Esophagus (tissue), 2 donors: ENCODE data around the gene CEP72. TPM values are rescaled to one million over a fixed set of nuclear protein-coding genes. Genes with fewer than 3 reads are reported as not detected.

ENCODE experiments used
- H3K27ac ChIP-seq, 2 donors: one replicate each; pipeline ENCODE4 v1.5.1; 2013; ENCODE audit warnings: low read depth in 2 of 2, mild to moderate bottlenecking in 2 of 2, inconsistent platforms in 1 of 2, low read length in 1 of 2, moderate library complexity in 1 of 2
- H3K27me3 ChIP-seq, 2 donors: one replicate each; pipeline ENCODE4 v1.6.1; 2013; ENCODE audit warnings: low read length in 2 of 2, control low read depth in 1 of 2, mild to moderate bottlenecking in 1 of 2; ENCODE audit not compliant: insufficient read depth in 2 of 2, control insufficient read depth in 1 of 2
- H3K36me3 ChIP-seq, 2 donors: one replicate each; pipeline ENCODE4 v1.6.1; 2013; ENCODE audit warnings: low read length in 1 of 2; ENCODE audit not compliant: control insufficient read depth in 2 of 2, insufficient read depth in 2 of 2
- H3K4me1 ChIP-seq, 2 donors: one replicate each; pipeline ENCODE4 v1.6.1; 2013; ENCODE audit warnings: low read length in 1 of 2; ENCODE audit not compliant: control insufficient read depth in 2 of 2, insufficient read depth in 2 of 2
- H3K4me3 ChIP-seq, 2 donors: one replicate each; pipeline ENCODE4 v1.5.1; 2013; ENCODE audit warnings: low read length in 2 of 2, mild to moderate bottlenecking in 2 of 2, low read depth in 1 of 2, moderate library complexity in 1 of 2
- H3K9me3 ChIP-seq, 2 donors: one replicate each; pipeline ENCODE4 v1.6.1; 2013; ENCODE audit warnings: mild to moderate bottlenecking in 2 of 2, low read depth in 1 of 2, low read length in 1 of 2, moderate library complexity in 1 of 2; ENCODE audit not compliant: control insufficient read depth in 2 of 2, insufficient read depth in 1 of 2
- WGBS, 2 donors: extraction: QIAGEN DNeasy Blood & Tissue Kit; methylation state at CpG; one replicate each; pipeline ENCODE4 v1.1.7; 2013; 5-methylcytosine and 5-hydroxymethylcytosine counted together
- polyA plus RNA-seq, 2 donors: library from polyadenylated mRNA; stranded (reverse); fragments of 200-250 nt; gene quantifications; one replicate each; pipeline ENCODE4 v1.2.3, GENCODE V29; 2013
- donor health status: healthy with polysubstance abuse.
- donor health status: Bipolar disorder and iron deficiency.

CEP72 gene
- polyA plus RNA-seq, 2 donors = 3.1 to 7.0 TPM

DNA sequence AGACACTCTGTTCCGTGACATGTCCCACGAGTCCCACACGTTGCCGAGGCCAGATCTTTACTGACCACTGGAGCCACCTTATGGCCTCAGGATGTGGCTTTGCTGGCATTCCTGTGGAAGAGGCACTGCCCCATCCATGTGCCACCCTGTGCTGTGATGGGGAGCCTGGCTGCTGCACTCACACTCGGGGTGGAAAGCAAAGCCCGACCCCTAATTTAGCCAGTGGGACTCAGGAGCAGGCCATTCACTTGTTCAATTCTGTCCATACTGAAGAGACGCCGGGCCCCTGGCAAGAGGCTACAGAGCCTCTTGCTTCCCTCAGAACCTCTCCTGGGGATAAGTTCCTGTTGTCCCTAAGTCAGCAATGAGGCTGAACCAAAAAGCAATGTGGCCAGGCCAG lies 18.6 kb upstream of the CEP72 start:
- Histone ChIP-seq H3K4me1 (peaks cover 0 to 8% of the 10 kb centered on the region in 2 donors), H3K27ac (no peak overlapping the region), H3K27me3 (no peaks in the 10 kb centered on the region), H3K4me3 (no peak overlapping the region), H3K9me3 (no peaks in the 10 kb centered on the region), H3K36me3 (no peaks in the 10 kb centered on the region)
- WGBS, 2 donors = 84 to 88% methylated on average over 8 of the region's 8 CpGs

DNA sequence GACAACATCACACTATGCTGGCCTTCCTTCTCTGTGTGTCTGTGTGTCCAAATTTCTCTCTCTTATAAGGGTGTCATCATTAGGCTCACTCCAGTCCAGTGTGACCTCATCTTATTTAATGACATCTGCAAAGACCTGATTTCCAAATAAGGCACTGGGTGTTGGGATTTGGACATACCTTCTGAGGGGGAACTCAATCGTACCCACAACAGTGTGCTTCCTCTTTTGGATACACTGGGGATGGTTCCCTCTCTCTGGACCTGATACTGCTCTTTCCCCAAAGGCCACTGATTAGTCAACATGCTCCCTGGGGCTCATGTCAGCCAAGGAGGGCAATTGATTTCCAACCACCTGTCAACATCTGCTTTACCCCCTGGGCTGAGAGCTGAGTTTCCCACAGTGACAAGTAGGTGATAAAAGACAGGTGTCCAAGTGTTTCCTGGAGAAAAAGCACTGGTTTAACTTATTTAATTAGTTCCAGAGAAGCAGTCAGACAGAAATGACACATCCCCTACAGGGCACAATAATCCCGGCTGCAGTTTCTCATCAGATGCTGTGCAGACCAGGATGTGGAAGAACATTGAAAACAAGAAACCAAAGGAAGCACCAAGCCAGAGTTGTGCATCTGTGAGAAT lies 17.8 kb upstream of the CEP72 start:
- H3K36me3 ChIP-seq = no peaks in the 10 kb centered on the region
- no peaks in the 10 kb centered on the region for H3K9me3 ChIP-seq
- no peak overlapping the region for H3K27ac ChIP-seq
- no peaks in the 10 kb centered on the region for H3K27me3 ChIP-seq
- no peak overlapping the region for H3K4me3 ChIP-seq
- WGBS, 2 donors = 41 to 62% methylated on average over 2 of the region's 2 CpGs
- H3K4me1 ChIP-seq = peaks cover 0 to 8% of the 10 kb centered on the region in 2 donors

DNA sequence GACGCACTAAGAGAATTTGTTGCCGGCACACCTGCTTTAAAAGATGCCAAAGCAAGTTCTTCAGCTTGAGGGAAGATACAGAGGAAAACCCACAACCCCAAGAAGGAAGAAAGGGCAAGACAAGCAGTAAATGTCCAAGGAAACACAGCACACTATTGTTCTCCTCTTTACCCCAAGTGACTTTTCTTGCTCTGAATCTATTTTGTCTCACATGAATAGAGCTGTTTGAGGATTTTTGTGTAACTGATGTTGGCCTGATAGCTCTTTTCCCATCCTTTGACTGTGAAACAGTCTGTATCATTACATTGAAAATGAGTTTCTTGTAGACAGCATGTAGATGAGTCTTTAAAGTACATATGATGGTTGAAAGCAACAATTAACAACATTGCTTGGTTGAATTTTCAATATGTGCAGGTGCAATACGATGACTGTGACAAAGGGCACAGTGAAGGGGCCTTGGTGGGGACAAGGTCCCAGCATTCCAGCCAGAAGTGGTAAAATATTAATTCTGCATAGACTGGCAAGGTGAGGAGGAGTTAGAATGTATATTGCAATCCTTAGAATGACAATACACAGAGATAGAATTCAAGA lies 16.8 kb upstream of the CEP72 start:
- peaks cover 0 to 8% of the 10 kb centered on the region in 2 donors for H3K4me1 ChIP-seq
- 87 to 93% methylated on average over 3 of the region's 3 CpGs for WGBS, 2 donors
- no peaks in the 10 kb centered on the region for H3K27me3 ChIP-seq
- no peaks in the 10 kb centered on the region for H3K36me3 ChIP-seq
- H3K9me3 ChIP-seq = no peaks in the 10 kb centered on the region
- H3K27ac ChIP-seq = no peak overlapping the region
- H3K4me3 ChIP-seq = no peak overlapping the region

DNA sequence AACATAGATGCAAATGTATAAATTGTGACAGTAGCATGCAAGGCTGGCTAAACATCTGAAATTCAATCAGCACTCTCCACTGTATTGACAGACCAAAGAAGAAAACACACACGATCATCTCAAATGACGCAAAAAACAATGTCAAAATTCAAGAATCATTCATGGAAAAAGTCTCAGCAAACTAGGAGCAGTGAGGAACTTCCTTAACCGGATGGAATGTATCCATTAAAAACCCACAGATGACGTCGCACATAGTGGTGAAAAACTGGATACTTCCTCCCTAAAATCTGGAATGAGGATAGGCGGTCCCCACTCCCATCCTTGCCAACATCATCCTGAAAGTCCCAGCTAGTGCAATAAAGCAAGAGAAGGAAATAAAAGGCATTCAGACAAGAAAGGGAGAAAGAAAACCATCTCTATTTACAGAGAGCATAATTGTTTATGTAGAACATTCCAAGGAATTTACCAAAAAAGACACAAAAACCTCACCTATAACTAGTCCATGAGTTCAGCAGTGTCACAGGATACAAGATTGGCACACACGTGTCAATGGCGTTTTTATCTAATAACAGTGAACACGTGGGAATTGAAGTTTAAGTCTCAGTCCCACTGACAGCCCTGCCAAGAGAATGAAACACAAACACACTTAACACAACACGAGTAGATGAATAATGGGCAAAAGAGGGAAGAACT lies 14.1 kb upstream of the CEP72 start:
- Histone ChIP-seq H3K36me3 (no peaks in the 10 kb centered on the region), H3K27me3 (no peaks in the 10 kb centered on the region), H3K4me3 (no peak overlapping the region), H3K27ac (no peak overlapping the region), H3K4me1 (no peaks in the 10 kb centered on the region), H3K9me3 (no peaks in the 10 kb centered on the region)
- whole genome bisulfite sequencing, 2 donors = 46 to 55% methylated on average over 10 of the region's 10 CpGs

- Histone ChIP-seq H3K27ac (no peak overlapping the region), H3K27me3 (no peaks in the 10 kb centered on the region), H3K4me1 (no peaks in the 10 kb centered on the region), H3K9me3 (no peaks in the 10 kb centered on the region), H3K4me3 (no peak overlapping the region), H3K36me3 (no peaks in the 10 kb centered on the region)
- 38 to 42% methylated on average over 14 of the region's 14 CpGs for WGBS, 2 donors
These were observed 13.6 kb upstream of the CEP72 start for GRCh38 chr5:598564-598890.

DNA sequence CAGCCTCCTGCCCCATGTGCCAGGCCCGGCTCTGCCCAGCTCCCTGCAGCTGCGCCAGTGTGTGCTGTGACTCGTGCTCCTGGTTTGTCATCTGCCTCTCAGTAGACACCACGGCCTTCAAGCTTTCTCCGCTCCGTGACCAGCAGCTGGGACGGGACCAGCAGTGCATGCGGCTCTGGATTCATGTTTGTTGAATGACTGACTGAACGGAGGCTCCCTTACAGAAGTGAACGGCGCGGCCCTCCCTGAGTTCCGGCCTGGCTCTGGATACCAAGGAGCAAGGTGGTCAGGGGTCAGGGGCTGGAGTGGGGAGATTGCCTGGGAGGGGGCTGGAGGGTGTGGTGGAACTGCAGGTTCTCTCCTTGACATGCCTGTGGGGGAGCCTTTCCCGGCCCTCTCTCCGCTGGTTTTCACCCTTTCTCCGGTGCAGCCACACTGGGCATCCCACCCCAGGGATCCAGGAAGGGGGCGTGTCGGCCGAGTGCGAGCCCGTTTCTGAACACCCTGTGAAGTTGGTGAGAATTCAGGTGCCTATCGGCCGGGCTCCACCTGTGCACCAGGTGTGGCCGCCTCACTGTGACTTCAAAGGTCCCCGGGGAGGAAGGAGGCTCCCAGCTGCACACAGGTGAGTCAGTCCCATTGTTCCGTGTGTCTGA lies 11.1 kb upstream of the CEP72 start:
- 63 to 70% methylated on average over 26 of the region's 26 CpGs for WGBS, 2 donors
- H3K4me1 ChIP-seq = no peaks in the 10 kb centered on the region
- H3K9me3 ChIP-seq = peaks cover 0 to 2% of the 10 kb centered on the region in 2 donors
- no peak overlapping the region for H3K4me3 ChIP-seq
- no peaks in the 10 kb centered on the region for H3K27me3 ChIP-seq
- no peaks in the 10 kb centered on the region for H3K36me3 ChIP-seq
- no peak overlapping the region for H3K27ac ChIP-seq

DNA sequence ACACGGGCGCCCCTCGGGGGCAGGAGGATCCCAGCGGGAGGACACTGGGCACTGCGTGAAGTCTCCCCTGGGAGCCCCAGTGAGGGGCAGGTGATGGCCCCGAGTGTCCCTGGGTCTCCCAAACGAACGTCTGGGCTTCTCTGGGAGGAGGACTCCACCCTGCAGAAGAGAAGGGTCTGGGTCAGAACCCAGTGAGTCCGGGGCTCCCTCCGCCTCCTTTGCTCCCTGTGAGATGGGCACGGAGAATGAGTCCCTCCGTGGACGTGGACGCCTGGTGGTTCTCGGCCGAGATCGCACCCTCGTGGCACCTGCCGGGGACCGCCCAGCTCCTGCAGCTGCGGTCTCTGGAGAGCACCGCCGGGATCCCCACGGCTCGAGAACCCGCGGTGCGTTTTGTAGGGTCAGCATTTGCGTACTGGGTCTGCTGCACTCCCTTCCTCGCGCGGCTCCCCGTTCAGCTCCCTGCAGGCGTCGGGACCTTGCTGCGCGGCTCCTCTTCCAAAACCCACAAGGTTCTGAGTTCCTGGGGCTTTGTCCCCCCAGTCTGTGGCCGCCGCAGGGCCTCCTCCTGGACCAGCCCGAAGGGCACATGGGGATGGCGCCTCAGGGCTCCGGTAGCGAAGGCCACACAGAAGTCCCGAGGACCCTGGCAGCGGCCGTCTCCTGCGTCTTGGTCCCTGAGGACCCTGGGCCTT lies 10.2 kb upstream of the CEP72 start:
- Histone ChIP-seq H3K27me3 (no peaks in the 10 kb centered on the region), H3K4me3 (no peak overlapping the region), H3K27ac (no peak overlapping the region), H3K4me1 (no peaks in the 10 kb centered on the region), H3K36me3 (no peaks in the 10 kb centered on the region), H3K9me3 (peaks cover 0 to 2% of the 10 kb centered on the region in 2 donors)
- 87 to 89% methylated on average over 47 of the region's 47 CpGs for WGBS, 2 donors

DNA sequence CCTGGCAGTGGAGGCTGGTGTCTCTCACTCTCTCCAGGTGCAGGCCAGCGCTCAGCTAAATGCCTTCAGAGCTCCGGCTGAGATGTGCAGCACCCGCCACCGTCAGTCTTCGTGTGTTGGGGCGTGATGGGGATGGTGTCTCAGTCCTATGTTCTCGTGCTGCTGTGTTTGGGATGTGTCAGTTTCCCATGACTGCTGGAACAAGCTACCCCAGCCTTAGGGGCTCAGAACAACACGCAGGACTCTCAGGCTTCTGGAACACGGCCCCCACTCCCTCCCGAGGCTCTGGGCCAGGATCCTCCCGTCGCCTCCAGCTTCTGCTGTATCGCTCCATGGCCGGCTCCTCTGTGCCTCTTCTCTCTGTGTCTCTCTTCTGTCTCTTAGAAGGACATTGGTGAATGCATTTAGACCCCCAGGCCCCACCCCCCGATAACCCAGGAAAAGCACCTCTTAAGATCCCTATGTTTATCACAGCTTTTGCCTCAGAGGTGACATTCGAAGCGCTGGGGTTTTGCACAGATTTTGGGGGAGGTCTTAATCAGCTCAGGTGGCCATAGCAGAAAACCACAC lies 9.6 kb upstream of the CEP72 start:
- peaks cover 0 to 2% of the 10 kb centered on the region in 2 donors for H3K9me3 ChIP-seq
- no peak overlapping the region for H3K27ac ChIP-seq
- H3K4me1 ChIP-seq = no peaks in the 10 kb centered on the region
- no peaks in the 10 kb centered on the region for H3K36me3 ChIP-seq
- 81 to 85% methylated on average over 17 of the region's 17 CpGs for WGBS, 2 donors
- no peak overlapping the region for H3K4me3 ChIP-seq
- H3K27me3 ChIP-seq = no peaks in the 10 kb centered on the region
